AG09309 (cell line): ENCODE measurements around the gene SKA2.

Experiments used
- DNase-seq: peaks from one replicate; pipeline ENCODE4 v3.0.0-alpha.2; 2010; ENCODE audit warnings: low read depth
- H3K4me3 ChIP-seq: 2 replicates; pipeline ENCODE4 v1.5.1; 2011; ENCODE audit warnings: mild to moderate bottlenecking, low read depth, low read length, moderate library complexity; ENCODE audit not compliant: control insufficient read depth
- TF ChIP-seq, protein P1 (sequence below): IDR thresholded peaks from 2 replicates; pipeline ENCODE4 v1.5.1; 2011; ENCODE audit warnings: mild to moderate bottlenecking, low read depth, low read length, inconsistent platforms; ENCODE audit not compliant: insufficient read depth, control insufficient read depth; ENCODE audit errors: missing control alignments

The SKA2 gene

GRCh38 chr17:59154292-59154720 is 680 bp downstream of the SKA2 start:
- DNase-seq: no peak
- peak overlapping the region; percentile 52 for H3K4me3 ChIP-seq
- TF ChIP-seq, protein P1, sequence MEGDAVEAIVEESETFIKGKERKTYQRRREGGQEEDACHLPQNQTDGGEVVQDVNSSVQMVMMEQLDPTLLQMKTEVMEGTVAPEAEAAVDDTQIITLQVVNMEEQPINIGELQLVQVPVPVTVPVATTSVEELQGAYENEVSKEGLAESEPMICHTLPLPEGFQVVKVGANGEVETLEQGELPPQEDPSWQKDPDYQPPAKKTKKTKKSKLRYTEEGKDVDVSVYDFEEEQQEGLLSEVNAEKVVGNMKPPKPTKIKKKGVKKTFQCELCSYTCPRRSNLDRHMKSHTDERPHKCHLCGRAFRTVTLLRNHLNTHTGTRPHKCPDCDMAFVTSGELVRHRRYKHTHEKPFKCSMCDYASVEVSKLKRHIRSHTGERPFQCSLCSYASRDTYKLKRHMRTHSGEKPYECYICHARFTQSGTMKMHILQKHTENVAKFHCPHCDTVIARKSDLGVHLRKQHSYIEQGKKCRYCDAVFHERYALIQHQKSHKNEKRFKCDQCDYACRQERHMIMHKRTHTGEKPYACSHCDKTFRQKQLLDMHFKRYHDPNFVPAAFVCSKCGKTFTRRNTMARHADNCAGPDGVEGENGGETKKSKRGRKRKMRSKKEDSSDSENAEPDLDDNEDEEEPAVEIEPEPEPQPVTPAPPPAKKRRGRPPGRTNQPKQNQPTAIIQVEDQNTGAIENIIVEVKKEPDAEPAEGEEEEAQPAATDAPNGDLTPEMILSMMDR: no peak

GRCh38 chr17:59152925-59153324 is 2.1 kb downstream of the SKA2 start:
- TF ChIP-seq, protein P1: no peak
- H3K4me3 ChIP-seq: peak overlapping the region; percentile 52
- DNase-seq: no peak

DNA sequence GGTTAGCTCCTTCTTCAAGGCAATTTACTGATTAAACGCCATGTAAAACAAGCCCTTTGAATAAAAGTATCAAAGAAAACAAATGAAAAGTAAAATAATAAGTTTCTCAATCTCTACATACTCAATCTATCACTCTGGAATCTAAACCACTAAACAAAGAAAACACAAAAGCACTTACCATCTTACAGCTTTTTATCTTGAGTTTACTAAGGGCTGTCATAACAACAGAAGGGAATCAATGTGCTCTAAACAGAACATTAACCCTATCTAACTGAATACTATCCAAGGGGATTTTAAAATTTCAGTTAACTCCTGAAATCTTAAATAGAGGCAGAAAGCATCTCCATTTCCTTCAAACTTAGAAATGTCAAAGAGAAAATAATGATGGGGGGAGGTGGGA is 3.4 kb downstream of the SKA2 start:
- TF ChIP-seq, protein P1: no peak
- no peak overlapping the region for H3K4me3 ChIP-seq
- no peak for DNase-seq

DNA sequence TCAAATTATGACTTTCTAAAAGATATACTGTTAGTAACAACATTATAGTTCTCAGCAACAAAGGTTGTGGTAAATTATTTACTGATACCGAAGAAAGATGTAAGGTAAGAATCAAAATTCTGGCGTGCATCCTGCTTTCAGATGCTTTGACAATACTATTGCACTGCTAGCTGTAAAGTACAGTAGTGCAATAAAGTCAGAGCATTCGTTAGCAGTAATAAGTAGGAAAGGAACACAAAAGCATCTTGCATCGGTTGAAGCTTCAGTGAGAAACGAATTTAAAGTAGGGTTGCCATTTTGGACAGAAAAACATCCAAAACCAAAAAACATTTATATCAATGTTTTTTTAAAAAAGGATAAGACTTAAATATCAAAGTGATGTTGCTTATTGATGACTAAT is 4.0 kb downstream of the SKA2 start:
- no peak overlapping the region for H3K4me3 ChIP-seq
- TF ChIP-seq, protein P1: no peak
- no peak for DNase-seq

- H3K4me3 ChIP-seq: no peak overlapping the region
- TF ChIP-seq, protein P1: no peak
These were observed 5.0 kb downstream of the SKA2 start for GRCh38 chr17:59149841-59150511.

DNA sequence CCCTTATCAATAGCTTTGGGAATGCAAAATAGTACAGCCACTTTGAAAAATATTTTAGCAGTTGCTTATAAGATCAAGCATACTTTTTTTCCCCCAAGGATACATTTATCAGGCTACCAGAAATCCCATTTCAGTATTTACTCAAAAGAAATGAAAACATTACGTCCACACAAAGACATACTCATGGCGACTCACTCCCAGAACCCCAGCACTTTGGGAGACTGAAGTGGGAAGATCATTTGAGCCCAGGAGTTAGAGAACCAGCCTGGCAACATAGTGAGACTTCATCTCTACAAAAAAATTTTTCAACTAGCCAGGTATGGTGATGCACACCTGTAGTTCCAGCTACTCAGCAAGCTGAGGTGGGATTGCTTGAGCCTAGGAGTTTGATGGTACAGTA is 5.9 kb downstream of the SKA2 start:
- TF ChIP-seq, protein P1: no peak
- DNase-seq: no peak
- no peak overlapping the region for H3K4me3 ChIP-seq

More at GRCh38 chr17:59149841-59150511, 5.0 kb downstream of the SKA2 start:
- no peak for DNase-seq
